SK-N-SH (cell line): ENCODE results near the gene TMED6. TPM values are rescaled to one million over a fixed set of nuclear protein-coding genes. Genes with fewer than 3 reads are reported as not detected.

Source experiments
- CTCF ChIA-PET: fragments of 300-600, 350-600 bp; formaldehyde crosslinking; extraction: SDS; loops from one replicate; lab custom pipeline; 2021; lab: Yijun Ruan, JAX
- POLR2A ChIA-PET: fragments of 350-600 bp; sonication (Branson Sonifier 250); formaldehyde crosslinking; extraction: SDS; loops from one replicate; lab custom pipeline; 2020; ENCODE audit warnings: antibody characterized with exemption, inconsistent platforms; lab: Yijun Ruan, JAX
- DNase-seq: peaks from one replicate; pipeline ENCODE4 v3.0.0; 2012
- H2AFZ ChIP-seq: fragments of 200-600 bp; sonication (generic); 2 replicates; pipeline ENCODE4 v1.8.1; 2016; ENCODE audit warnings: antibody characterized with exemption, mild to moderate bottlenecking, low read depth
- H3F3A ChIP-seq: fragments of 200-600 bp; sonication (generic); replicated peaks from 2 replicates; pipeline ENCODE3; 2016; ENCODE audit warnings: antibody characterized with exemption, mild to moderate bottlenecking; ENCODE audit not compliant: insufficient read depth
- H3K27ac ChIP-seq, 2 experiments: fragments of 200-500 bp in 1 of 2; fragments of 200-600 bp in 1 of 2; sonication (Bioruptor generic) in 1 of 2; sonication (generic), shearing (Covaris generic) in 1 of 2; 2 replicates each; pipeline versions ENCODE4 v1.5.1 to v1.6.1; 2014 to 2016; ENCODE audit warnings: low read depth in 2 of 2, inconsistent platforms in 1 of 2, low read length in 1 of 2, mild to moderate bottlenecking in 1 of 2, mixed read lengths in 1 of 2
- H3K27me3 ChIP-seq: fragments of 200-600 bp; sonication (generic), shearing (Covaris generic); 2 replicates; pipeline ENCODE4 v1.6.1; 2016; ENCODE audit warnings: mixed run types; ENCODE audit not compliant: insufficient read depth
- H3K36me3 ChIP-seq, 2 experiments: fragments of 200-500 bp in 1 of 2; fragments of 200-600 bp in 1 of 2; sonication (Bioruptor generic) in 1 of 2; sonication (generic) in 1 of 2; replicated peaks in 1 of 2; 2 replicates each; pipeline versions ENCODE3 to v1.5.1; 2014 to 2016; ENCODE audit warnings: low read length in 1 of 2, mild to moderate bottlenecking in 1 of 2; ENCODE audit not compliant: insufficient read depth in 2 of 2, control insufficient read depth in 1 of 2
- H3K4me1 ChIP-seq, 2 experiments: fragments of 200-500 bp in 1 of 2; fragments of 200-600 bp in 1 of 2; sonication (Bioruptor generic) in 1 of 2; sonication (generic), shearing (Covaris generic) in 1 of 2; 2 replicates each; pipeline versions ENCODE4 v1.5.1 to v1.6.1; 2014 to 2016; ENCODE audit warnings: low read depth in 1 of 2, low read length in 1 of 2, mixed run types in 1 of 2; ENCODE audit not compliant: insufficient read depth in 2 of 2, control insufficient read depth in 1 of 2
- H3K4me2 ChIP-seq: fragments of 200-600 bp; sonication (generic), shearing (Covaris generic); 2 replicates; pipeline ENCODE4 v1.6.1; 2017; ENCODE audit warnings: mixed run types
- H3K4me3 ChIP-seq, 2 experiments: fragments of 200-500 bp in 1 of 2; fragments of 200-600 bp in 1 of 2; sonication (Bioruptor generic) in 1 of 2; sonication (generic), shearing (Covaris generic) in 1 of 2; 2 replicates each; pipeline versions ENCODE4 v1.5.1 to v1.8.1; 2014 to 2016; ENCODE audit warnings: low read depth in 2 of 2, inconsistent platforms in 1 of 2, low read length in 1 of 2, mild to moderate bottlenecking in 1 of 2, mixed read lengths in 1 of 2, moderate library complexity in 1 of 2
- H3K79me2 ChIP-seq: fragments of 200-600 bp; sonication (generic); 2 replicates; pipeline ENCODE4 v1.8.1; 2017; ENCODE audit warnings: mild to moderate bottlenecking; ENCODE audit not compliant: insufficient read depth
- H3K9ac ChIP-seq: fragments of 200-600 bp; sonication (generic); 2 replicates; pipeline ENCODE4 v1.6.1; 2017; ENCODE audit warnings: mixed run types
- H3K9me2 ChIP-seq: fragments of 200-600 bp; sonication (generic); 2 replicates; pipeline ENCODE4 v1.6.1; 2017; ENCODE audit warnings: mixed run types
- H3K9me3 ChIP-seq: fragments of 200-600 bp; sonication (generic); 2 replicates; pipeline ENCODE4 v1.6.1; 2017; ENCODE audit warnings: mixed run types, mild to moderate bottlenecking, moderate library complexity
- H4K20me1 ChIP-seq: fragments of 200-600 bp; sonication (generic); 2 replicates; pipeline ENCODE4 v1.6.1; 2017; ENCODE audit warnings: mild to moderate bottlenecking, mixed run types; ENCODE audit not compliant: insufficient read depth
- CHD2 ChIP-seq: fragments of 150-350 bp; IDR thresholded peaks from 2 replicates; pipeline ENCODE4 v1.6.1; 2018; ENCODE audit warnings: low read length; ENCODE audit not compliant: partially characterized antibody
- FOXJ3 ChIP-seq: sonication (generic); formaldehyde crosslinking; IDR thresholded peaks from 2 replicates; pipeline ENCODE4 v1.5.1; 2020; ENCODE audit warnings: mild to moderate bottlenecking, missing genetic modification reagents
- FOXM1 ChIP-seq: IDR thresholded peaks from 2 replicates; pipeline ENCODE4 v1.4.0; 2012; ENCODE audit warnings: low read depth, mild to moderate bottlenecking
- GABPA ChIP-seq: IDR thresholded peaks from 2 replicates; pipeline ENCODE4 v1.4.0; 2012; ENCODE audit warnings: low read depth, mild to moderate bottlenecking
- GATA2 ChIP-seq: sonication (generic); formaldehyde crosslinking; IDR thresholded peaks from 2 replicates; pipeline ENCODE4 v1.5.0; 2020; ENCODE audit warnings: mild to moderate bottlenecking, missing genetic modification reagents
- JUND ChIP-seq: IDR thresholded peaks from 2 replicates; pipeline ENCODE4 v1.4.0; 2012
- MEF2A ChIP-seq: IDR thresholded peaks from 2 replicates; pipeline ENCODE4 v1.4.0; 2012; ENCODE audit warnings: low read depth, borderline replicate concordance
- NRF1 ChIP-seq: IDR thresholded peaks from 2 replicates; pipeline ENCODE4 v1.6.1; 2012; ENCODE audit warnings: low read depth, mild to moderate bottlenecking, low read length
- PBX3 ChIP-seq: IDR thresholded peaks from 2 replicates; pipeline ENCODE4; 2012
- POLR2AphosphoS5 ChIP-seq: IDR thresholded peaks from 2 replicates; pipeline ENCODE4 v1.6.1; 2012; ENCODE audit warnings: low read depth, low read length
- RCOR1 ChIP-seq: fragments of 150-350 bp; IDR thresholded peaks from 2 replicates; pipeline ENCODE4 v1.6.1; 2017; ENCODE audit warnings: antibody characterized with exemption, low read length
- RFX5 ChIP-seq: IDR thresholded peaks from 2 replicates; pipeline ENCODE4 v1.6.1; 2012; ENCODE audit warnings: mild to moderate bottlenecking, improper control_type of control experiment, low read length
- TEAD4 ChIP-seq: IDR thresholded peaks from 2 replicates; pipeline ENCODE4 v1.4.0; 2012; ENCODE audit warnings: mild to moderate bottlenecking, borderline replicate concordance; ENCODE audit not compliant: insufficient read depth
- YY1 ChIP-seq: IDR thresholded peaks from 2 replicates; pipeline ENCODE4 v1.4.0; 2012; ENCODE audit warnings: low read depth, mild to moderate bottlenecking
- ZBTB33 ChIP-seq: IDR thresholded peaks from 2 replicates; pipeline ENCODE4 v1.4.0; 2012; ENCODE audit warnings: low read depth, borderline replicate concordance
- WGBS: methylation state at CpG from one replicate; pipeline ENCODE4 v1.1.6; 2017; ENCODE audit warnings: low lambda C conversion rate; 5-methylcytosine and 5-hydroxymethylcytosine counted together
- polyA plus RNA-seq, 3 experiments: library from polyadenylated mRNA; depleted of rRNA; stranded (reverse); fragments of >200 nt; gene quantifications; 2 replicates each; pipeline ENCODE4 v1.2.3, GENCODE V29; 2012
- TF ChIP-seq, protein P1 (sequence below): fragments of 150-350 bp; IDR thresholded peaks from 2 replicates; pipeline ENCODE4 v1.6.1; 2016; ENCODE audit warnings: mild to moderate bottlenecking, low read depth, low read length
- TF ChIP-seq, protein P2 (sequence below): IDR thresholded peaks from 2 replicates; pipeline ENCODE4 v1.4.0; 2012; ENCODE audit warnings: low read depth, borderline replicate concordance
- TF ChIP-seq, protein P3 (sequence below): fragments of 150-350 bp; IDR thresholded peaks from 2 replicates; pipeline ENCODE4 v1.6.1; 2017; ENCODE audit warnings: antibody characterized with exemption, low read length, low read depth, borderline replicate concordance
- TF ChIP-seq, protein P4 (sequence below): IDR thresholded peaks from 2 replicates; pipeline ENCODE4 v1.6.1; 2012; ENCODE audit warnings: mild to moderate bottlenecking, low read depth, low read length, moderate library complexity

Gene TMED6
- polyA plus RNA-seq, 1 of the 3 experiments (the other 2 are of a cell fraction), result not detected

- no peaks in the 10 kb centered on the region for H4K20me1 ChIP-seq
- H3K27ac ChIP-seq, result no peak overlapping the region
- H3K9ac ChIP-seq, result no peak overlapping the region
- H2AFZ ChIP-seq, result no peak overlapping the region
- H3K9me3 ChIP-seq, result no peaks in the 10 kb centered on the region
- POLR2A ChIA-PET, result interaction anchor here (1.2 kb wide), 1 partner anchor 11 kb away, joined by 3 read pairs; no protein-coding TSS in a partner anchor
- H3K4me3 ChIP-seq, result no peak overlapping the region
- DNase-seq, result no peak
- TF ChIP-seq RFX5, result no peak
- no peak for TF ChIP-seq POLR2AphosphoS5
- TF ChIP-seq NRF1, result no peak
- no peak for TF ChIP-seq MEF2A
- TF ChIP-seq PBX3, result no peak
- no peak for TF ChIP-seq RCOR1
- TF ChIP-seq GABPA, result no peak
- TF ChIP-seq, protein P1, sequence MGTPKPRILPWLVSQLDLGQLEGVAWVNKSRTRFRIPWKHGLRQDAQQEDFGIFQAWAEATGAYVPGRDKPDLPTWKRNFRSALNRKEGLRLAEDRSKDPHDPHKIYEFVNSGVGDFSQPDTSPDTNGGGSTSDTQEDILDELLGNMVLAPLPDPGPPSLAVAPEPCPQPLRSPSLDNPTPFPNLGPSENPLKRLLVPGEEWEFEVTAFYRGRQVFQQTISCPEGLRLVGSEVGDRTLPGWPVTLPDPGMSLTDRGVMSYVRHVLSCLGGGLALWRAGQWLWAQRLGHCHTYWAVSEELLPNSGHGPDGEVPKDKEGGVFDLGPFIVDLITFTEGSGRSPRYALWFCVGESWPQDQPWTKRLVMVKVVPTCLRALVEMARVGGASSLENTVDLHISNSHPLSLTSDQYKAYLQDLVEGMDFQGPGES, result no peak
- TF ChIP-seq, protein P2, sequence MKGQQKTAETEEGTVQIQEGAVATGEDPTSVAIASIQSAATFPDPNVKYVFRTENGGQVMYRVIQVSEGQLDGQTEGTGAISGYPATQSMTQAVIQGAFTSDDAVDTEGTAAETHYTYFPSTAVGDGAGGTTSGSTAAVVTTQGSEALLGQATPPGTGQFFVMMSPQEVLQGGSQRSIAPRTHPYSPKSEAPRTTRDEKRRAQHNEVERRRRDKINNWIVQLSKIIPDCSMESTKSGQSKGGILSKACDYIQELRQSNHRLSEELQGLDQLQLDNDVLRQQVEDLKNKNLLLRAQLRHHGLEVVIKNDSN, result no peak
- no peak for TF ChIP-seq CHD2
- TF ChIP-seq, protein P3, sequence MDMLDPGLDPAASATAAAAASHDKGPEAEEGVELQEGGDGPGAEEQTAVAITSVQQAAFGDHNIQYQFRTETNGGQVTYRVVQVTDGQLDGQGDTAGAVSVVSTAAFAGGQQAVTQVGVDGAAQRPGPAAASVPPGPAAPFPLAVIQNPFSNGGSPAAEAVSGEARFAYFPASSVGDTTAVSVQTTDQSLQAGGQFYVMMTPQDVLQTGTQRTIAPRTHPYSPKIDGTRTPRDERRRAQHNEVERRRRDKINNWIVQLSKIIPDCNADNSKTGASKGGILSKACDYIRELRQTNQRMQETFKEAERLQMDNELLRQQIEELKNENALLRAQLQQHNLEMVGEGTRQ, result no peak
- TF ChIP-seq YY1, result no peak
- TF ChIP-seq, protein P4, sequence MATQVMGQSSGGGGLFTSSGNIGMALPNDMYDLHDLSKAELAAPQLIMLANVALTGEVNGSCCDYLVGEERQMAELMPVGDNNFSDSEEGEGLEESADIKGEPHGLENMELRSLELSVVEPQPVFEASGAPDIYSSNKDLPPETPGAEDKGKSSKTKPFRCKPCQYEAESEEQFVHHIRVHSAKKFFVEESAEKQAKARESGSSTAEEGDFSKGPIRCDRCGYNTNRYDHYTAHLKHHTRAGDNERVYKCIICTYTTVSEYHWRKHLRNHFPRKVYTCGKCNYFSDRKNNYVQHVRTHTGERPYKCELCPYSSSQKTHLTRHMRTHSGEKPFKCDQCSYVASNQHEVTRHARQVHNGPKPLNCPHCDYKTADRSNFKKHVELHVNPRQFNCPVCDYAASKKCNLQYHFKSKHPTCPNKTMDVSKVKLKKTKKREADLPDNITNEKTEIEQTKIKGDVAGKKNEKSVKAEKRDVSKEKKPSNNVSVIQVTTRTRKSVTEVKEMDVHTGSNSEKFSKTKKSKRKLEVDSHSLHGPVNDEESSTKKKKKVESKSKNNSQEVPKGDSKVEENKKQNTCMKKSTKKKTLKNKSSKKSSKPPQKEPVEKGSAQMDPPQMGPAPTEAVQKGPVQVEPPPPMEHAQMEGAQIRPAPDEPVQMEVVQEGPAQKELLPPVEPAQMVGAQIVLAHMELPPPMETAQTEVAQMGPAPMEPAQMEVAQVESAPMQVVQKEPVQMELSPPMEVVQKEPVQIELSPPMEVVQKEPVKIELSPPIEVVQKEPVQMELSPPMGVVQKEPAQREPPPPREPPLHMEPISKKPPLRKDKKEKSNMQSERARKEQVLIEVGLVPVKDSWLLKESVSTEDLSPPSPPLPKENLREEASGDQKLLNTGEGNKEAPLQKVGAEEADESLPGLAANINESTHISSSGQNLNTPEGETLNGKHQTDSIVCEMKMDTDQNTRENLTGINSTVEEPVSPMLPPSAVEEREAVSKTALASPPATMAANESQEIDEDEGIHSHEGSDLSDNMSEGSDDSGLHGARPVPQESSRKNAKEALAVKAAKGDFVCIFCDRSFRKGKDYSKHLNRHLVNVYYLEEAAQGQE, result no peak
- TF ChIP-seq JUND, result no peak
- TF ChIP-seq FOXJ3 (CRISPR knock-in tag), result no peak
- no peak for TF ChIP-seq TEAD4
- TF ChIP-seq ZBTB33, result no peak
- no peak for TF ChIP-seq FOXM1
- no peak for TF ChIP-seq GATA2
- WGBS, result 83% methylated on average over 1 of the region's 1 CpG
- H3K4me2 ChIP-seq, result no peak overlapping the region
- H3F3A ChIP-seq, result peaks cover 6% of the 10 kb centered on the region
- H3K27me3 ChIP-seq, result no peaks in the 10 kb centered on the region
- no peaks in the 10 kb centered on the region for H3K9me2 ChIP-seq
- H3K36me3 ChIP-seq, result peaks cover 25 to 45% of the 10 kb centered on the region in 2 experiments
- CTCF ChIA-PET, result interaction anchor here (1.0 to 1.6 kb wide), 4 partner anchors 9 to 15 kb away, joined by 3 read pairs; no protein-coding TSS in a partner anchor
- H3K4me1 ChIP-seq, result no peaks in the 10 kb centered on the region
- H3K79me2 ChIP-seq, result no peaks in the 10 kb centered on the region
These were observed 50.4 kb downstream of the TMED6 start for GRCh38 chr16:69301187-69301586.
